Lower leg skin (tissue), 3 donors: Measurements from ENCODE around the gene TAGLN3.

ENCODE experiments used
- CTCF ChIP-seq, 3 donors: fragments of 450-650 bp; IDR thresholded peaks; one replicate each; pipeline ENCODE4 v1.5.1; 2016; ENCODE audit warnings: antibody characterized with exemption in 3 of 3, mild to moderate bottlenecking in 3 of 3, moderate library complexity in 2 of 3
- POLR2A ChIP-seq, 2 donors: fragments of 450-650 bp; IDR thresholded peaks; one replicate each; pipeline ENCODE4 v1.6.1; 2016 to 2017; ENCODE audit warnings: antibody characterized with exemption in 2 of 2, mild to moderate bottlenecking in 1 of 2, moderate library complexity in 1 of 2

GRCh38 chr3:112011376-112011940 is 12.7 kb downstream of the TAGLN3 start:
- TF ChIP-seq CTCF (IDR thresholded peaks at IDR 0.05): no peak
- no peak for TF ChIP-seq POLR2A (IDR thresholded peaks at IDR 0.05)
